GM12878 (cell line): ENCODE results near the gene LRIT2. TPM values are rescaled to one million over a fixed set of nuclear protein-coding genes. Genes with fewer than 3 reads are reported as not detected.
"Not testable (repeated sequence)": the region's sequence is repeated elsewhere in the genome, so short reads cannot be mapped to it uniquely, and the experiment has no call there.

Experiments used
- ATAC-seq: fragments of 200-7000 bp; cut with Tn5 transposase; 3 replicates; pipeline ENCODE4 v1.9.1; 2020; ENCODE audit warnings: mild to moderate bottlenecking, moderate library complexity
- BruUV-seq: library from RNA; stranded (reverse); fragments of 400-500 nt; replicated peaks from 2 replicates; lab custom pipeline; 2021; lab: Mats Ljungman, UMichigan
- CTCF ChIA-PET: fragments of 300-600 bp; sonication (Branson Sonifier 250); formaldehyde crosslinking; extraction: SDS; loops from one replicate; lab custom pipeline; 2021; ENCODE audit warnings: inconsistent platforms; lab: Yijun Ruan, JAX
- POLR2A ChIA-PET: fragments of 350-600 bp; formaldehyde crosslinking; extraction: SDS; loops from one replicate; lab custom pipeline; 2021; ENCODE audit warnings: inconsistent platforms; lab: Charles Lee
- RAD21 ChIA-PET: fragments of 300-600 bp; sonication (Branson Sonifier 250); formaldehyde crosslinking; loops from one replicate; lab custom pipeline; 2023; ENCODE audit warnings: antibody characterized with exemption; ENCODE audit not compliant: unreplicated experiment; lab: Charles Lee
- SMC1A ChIA-PET: fragments of 300-600 bp; sonication (Branson Sonifier 250); formaldehyde crosslinking; loops from one replicate; lab custom pipeline; 2023; ENCODE audit not compliant: unreplicated experiment, uncharacterized antibody; lab: Charles Lee
- DNase-seq: peaks from one replicate; pipeline ENCODE4 v3.0.0-alpha.2; 2011; ENCODE audit warnings: low read depth, low spot score
- FAIRE-seq: peaks from 3 replicates; lab custom pipeline; 2011; peaks lifted over from hg19 to GRCh38; lab: Jason Lieb, UNC
- H2AFZ ChIP-seq: 2 replicates; pipeline ENCODE4 v1.6.0; 2011; ENCODE audit warnings: low read depth, low read length, control low read depth; ENCODE audit not compliant: control insufficient read depth
- H3K27ac ChIP-seq: 2 replicates; pipeline ENCODE4 v1.5.1; 2011; ENCODE audit warnings: control low read depth; ENCODE audit not compliant: control insufficient read depth, insufficient read depth
- H3K27me3 ChIP-seq, 2 experiments: replicated peaks in 1 of 2; 2 replicates each; pipeline versions ENCODE4 v1.6.0 to v1.6.1; 2011; ENCODE audit warnings: low read length in 1 of 2; ENCODE audit not compliant: control insufficient read depth in 2 of 2, insufficient read depth in 2 of 2
- H3K36me3 ChIP-seq, 2 experiments: 2 replicates each; pipeline ENCODE4 v1.5.1; 2011; ENCODE audit warnings: low read length in 1 of 2; ENCODE audit not compliant: control insufficient read depth in 2 of 2, insufficient read depth in 2 of 2
- H3K4me1 ChIP-seq: 2 replicates; pipeline ENCODE4 v1.6.1; 2011; ENCODE audit warnings: mild to moderate bottlenecking, low read length, moderate library complexity, mixed read lengths; ENCODE audit not compliant: control insufficient read depth, insufficient read depth
- H3K4me2 ChIP-seq: 2 replicates; pipeline ENCODE4 v1.6.0; 2011; ENCODE audit warnings: control low read depth; ENCODE audit not compliant: control insufficient read depth, insufficient read depth
- H3K4me3 ChIP-seq: fragments of 200-600 bp; sonication (generic); 2 replicates; pipeline ENCODE4 v1.5.1; 2016
- H3K79me2 ChIP-seq: 2 replicates; pipeline ENCODE4 v1.6.0; 2011; ENCODE audit warnings: low read length; ENCODE audit not compliant: control insufficient read depth, insufficient read depth
- H3K9ac ChIP-seq: 2 replicates; pipeline ENCODE4 v1.8.0; 2011; ENCODE audit warnings: low read length, control low read depth, mixed read lengths; ENCODE audit not compliant: control insufficient read depth, insufficient read depth
- H3K9me3 ChIP-seq: replicated peaks from 3 replicates; pipeline ENCODE4 v1.5.1; 2011; ENCODE audit warnings: mild to moderate bottlenecking, low read length; ENCODE audit not compliant: control insufficient read depth, insufficient read depth
- H4K20me1 ChIP-seq: 2 replicates; pipeline ENCODE4 v1.6.0; 2011; ENCODE audit not compliant: control insufficient read depth, insufficient read depth
- BHLHE40 ChIP-seq, 2 experiments: fragments of 450-650 bp in 1 of 2; IDR thresholded peaks; 2 replicates each; pipeline ENCODE4 v1.6.1; 2011 to 2017; ENCODE audit warnings: low read depth in 2 of 2, borderline replicate concordance in 1 of 2, improper control_type of control experiment in 1 of 2, low read length in 1 of 2, mild to moderate bottlenecking in 1 of 2
- CREM ChIP-seq: IDR thresholded peaks from 2 replicates; pipeline ENCODE4 v1.6.1; 2014; ENCODE audit warnings: antibody characterized with exemption, low read depth
- EED ChIP-seq: sonication (generic); IDR thresholded peaks from 2 replicates; pipeline ENCODE4 v1.6.1; 2016; ENCODE audit warnings: antibody characterized with exemption, low read depth
- EP300 ChIP-seq, 2 experiments: fragments of 150-350 bp in 1 of 2; IDR thresholded peaks; 2 replicates each; pipeline ENCODE4 v1.6.1; 2011 to 2012; ENCODE audit warnings: low read depth in 2 of 2, low read length in 2 of 2, borderline replicate concordance in 1 of 2, improper control_type of control experiment in 1 of 2, inconsistent platforms in 1 of 2; ENCODE audit not compliant: control insufficient read depth in 1 of 2
- IKZF2 ChIP-seq, 2 experiments: fragments of 450-650 bp; IDR thresholded peaks; 2 replicates each; pipeline ENCODE4 v1.6.1; 2017; ENCODE audit warnings: mild to moderate bottlenecking in 2 of 2, moderate library complexity in 2 of 2
- MEF2A ChIP-seq: IDR thresholded peaks from 2 replicates; pipeline ENCODE4 v1.6.1; 2011; ENCODE audit warnings: low read depth, mild to moderate bottlenecking, low read length, moderate library complexity; ENCODE audit not compliant: insufficient read depth
- MTA2 ChIP-seq: fragments of 450-650 bp; IDR thresholded peaks from 2 replicates; pipeline ENCODE4 v1.6.1; 2016; ENCODE audit warnings: low read depth, mild to moderate bottlenecking, moderate library complexity
- NBN ChIP-seq: fragments of 450-650 bp; IDR thresholded peaks from 2 replicates; pipeline ENCODE4 v1.6.1; 2016
- NFIC ChIP-seq: IDR thresholded peaks from 2 replicates; pipeline ENCODE4 v1.6.1; 2012; ENCODE audit warnings: low read depth, mild to moderate bottlenecking, inconsistent platforms, low read length, moderate library complexity
- PKNOX1 ChIP-seq: fragments of 450-650 bp; IDR thresholded peaks from 2 replicates; pipeline ENCODE4 v1.6.1; 2016; ENCODE audit warnings: mild to moderate bottlenecking
- PML ChIP-seq: IDR thresholded peaks from 2 replicates; pipeline ENCODE4 v1.6.1; 2012; ENCODE audit warnings: low read length, inconsistent platforms
- POU2F2 ChIP-seq: IDR thresholded peaks from 3 replicates; pipeline ENCODE4 v1.6.1; 2011; ENCODE audit warnings: low read depth, mild to moderate bottlenecking, low read length, borderline replicate concordance
- SKIL ChIP-seq: fragments of 450-650 bp; IDR thresholded peaks from 2 replicates; pipeline ENCODE4 v1.6.1; 2017; ENCODE audit warnings: mild to moderate bottlenecking, low read depth, inconsistent platforms; ENCODE audit not compliant: poor library complexity, severe bottlenecking
- TAF1 ChIP-seq: IDR thresholded peaks from 2 replicates; pipeline ENCODE4 v1.6.1; 2011; ENCODE audit warnings: mild to moderate bottlenecking, low read depth, low read length, borderline replicate concordance
- TCF7 ChIP-seq: IDR thresholded peaks from 2 replicates; pipeline ENCODE4 v1.6.1; 2014; ENCODE audit warnings: antibody characterized with exemption, borderline replicate concordance
- YY1 ChIP-seq: IDR thresholded peaks from 2 replicates; pipeline ENCODE4 v1.6.1; 2011; ENCODE audit warnings: low read depth, mild to moderate bottlenecking, low read length
- ZBED1 ChIP-seq: IDR thresholded peaks from 2 replicates; pipeline ENCODE4 v1.6.1; 2016; ENCODE audit warnings: borderline replicate concordance
- WGBS: methylation state at CpG from one replicate; pipeline ENCODE4 v1.1.6; 2016; ENCODE audit warnings: low lambda C conversion rate; ENCODE audit not compliant: insufficient replicate concordance, insufficient coverage; ENCODE audit errors: missing lambda C conversion rate; 5-methylcytosine and 5-hydroxymethylcytosine counted together
- in situ Hi-C: fragments of 300-500 bp; cut with MboI; formaldehyde crosslinking; loops from 9 replicates; pipeline ENCODE4 v1.14.3; 2018; ENCODE audit warnings: mixed read lengths
- intact Hi-C: fragments of 100-400 bp; cut with micrococcal nuclease; formaldehyde crosslinking; loops from one replicate; pipeline ENCODE4 v1.14.2; 2022; ENCODE audit not compliant: unreplicated experiment
- polyA plus RNA-seq, 11 experiments: library from polyadenylated mRNA; depleted of rRNA in 4 of 11; unstranded in 6 of 11; stranded (reverse) in 5 of 11; fragments of >200 nt; fragmentation: Nextera tagmentation in 4 of 11; fragmentation: Illumina TruSeq in 1 of 11; extraction: Ambion mirVana in 4 of 11; extraction: Trizol in 1 of 11; gene quantifications; 1 replicate in 1 of 11; 2 replicates in 10 of 11; pipeline versions ENCODE4 v1.2.1 to v1.2.3, GENCODE V29; 2011 to 2016; ENCODE audit warnings: inconsistent platforms in 2 of 11, missing spikeins in 2 of 11, low read depth in 1 of 11
- total RNA-seq, 4 experiments: library from RNA; depleted of rRNA in 3 of 4; stranded (reverse); fragments of >200 nt in 3 of 4; fragmentation: Illumina TruSeq in 1 of 4; extraction: Trizol in 1 of 4; gene quantifications; 2 replicates each; pipeline versions ENCODE4 v1.2.1 to v1.2.3, GENCODE V29; 2013 to 2021
- TF ChIP-seq, protein P1 (sequence below): IDR thresholded peaks from 2 replicates; pipeline ENCODE4 v1.6.1; 2011; ENCODE audit warnings: mild to moderate bottlenecking, low read depth, low read length, moderate library complexity; ENCODE audit not compliant: insufficient replicate concordance

Gene LRIT2
- total and polyA plus RNA-seq, 10 of the 15 experiments (the other 5 are each of a cell fraction or from before 2014, with no cell fraction given) = not detected

- WGBS = 1% methylated on average over 20 of the region's 21 CpGs
- H3K36me3 ChIP-seq, H3K9me3 ChIP-seq, H3K27me3 ChIP-seq, FAIRE-seq, H4K20me1 ChIP-seq, in situ Hi-C loops, BruUV-seq: not testable (repeated sequence)
- intact Hi-C loops = loop anchor here (5.0 to 10.0 kb wide), 2 partner anchors 160 to 1247 kb away; no protein-coding TSS in a partner anchor
- DNase-seq (peak; percentile 76), ATAC-seq (peak; percentile 47)
- peak overlapping the region; percentile 70 for H3K4me3 ChIP-seq
- H3K27ac ChIP-seq = peak overlapping the region; percentile 98
- H3K9ac ChIP-seq = peak overlapping the region; percentile 93
- H3K4me2 ChIP-seq = peak overlapping the region; percentile 86
- CTCF ChIA-PET = interaction anchor here (1.5 to 6.4 kb wide), 3 partner anchors 23 to 33 kb away, joined by 3 to 35 read pairs (median 3); partner anchors contain the start of gene GHITM
- H2AFZ ChIP-seq = peak overlapping the region; percentile 59
- peaks cover 44% of the 10 kb centered on the region for H3K79me2 ChIP-seq
- RAD21 ChIA-PET = interaction anchor here (0.6 kb wide), 1 partner anchor 24 kb away, joined by 3 read pairs; no protein-coding TSS in a partner anchor
- POLR2A ChIA-PET = interaction anchor here (0.7 kb wide), 1 partner anchor 33 kb away, joined by 3 read pairs; the partner anchor contains the start of gene GHITM
- SMC1A ChIA-PET = interaction anchor here (3.6 kb wide), 1 partner anchor 24 kb away, joined by 15 read pairs; no protein-coding TSS in a partner anchor
- H3K4me1 ChIP-seq = peaks cover 25% of the 10 kb centered on the region
- TF ChIP-seq TAF1 = 0 out of 2 replicates have a peak, but pooled peaks have one; percentile 24
- peak; percentile 69 for TF ChIP-seq ZBED1
- TF ChIP-seq SKIL = peak; percentile 86
- TF ChIP-seq IKZF2 (IDR thresholded peaks at IDR 0.05) = peak; percentile 58 to 62; a peak in 3 of 4 replicates
- TF ChIP-seq, protein P1, sequence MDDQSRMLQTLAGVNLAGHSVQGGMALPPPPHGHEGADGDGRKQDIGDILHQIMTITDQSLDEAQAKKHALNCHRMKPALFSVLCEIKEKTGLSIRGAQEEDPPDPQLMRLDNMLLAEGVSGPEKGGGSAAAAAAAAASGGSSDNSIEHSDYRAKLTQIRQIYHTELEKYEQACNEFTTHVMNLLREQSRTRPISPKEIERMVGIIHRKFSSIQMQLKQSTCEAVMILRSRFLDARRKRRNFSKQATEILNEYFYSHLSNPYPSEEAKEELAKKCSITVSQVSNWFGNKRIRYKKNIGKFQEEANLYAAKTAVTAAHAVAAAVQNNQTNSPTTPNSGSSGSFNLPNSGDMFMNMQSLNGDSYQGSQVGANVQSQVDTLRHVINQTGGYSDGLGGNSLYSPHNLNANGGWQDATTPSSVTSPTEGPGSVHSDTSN = peak; percentile 75
- TF ChIP-seq NBN = peak; percentile 86
- TF ChIP-seq NFIC = peak; percentile 87
- TF ChIP-seq CREM = peak; percentile 50; the same call in 1 of the 2 replicates
- peak; percentile 39; the same call in 1 of the 2 replicates for TF ChIP-seq YY1
- peak; percentile 56; the same call in 1 of the 2 replicates for TF ChIP-seq MTA2
- TF ChIP-seq EED = peak; percentile 56; the same call in 1 of the 2 replicates
- peak; percentile 34; the same call in 1 of the 3 replicates for TF ChIP-seq POU2F2
- peak; percentile 69; the same call in 1 of the 2 replicates for TF ChIP-seq PML
- TF ChIP-seq TCF7 = peak; percentile 60
- TF ChIP-seq MEF2A = peak; percentile 44; the same call in 1 of the 2 replicates
- TF ChIP-seq PKNOX1 = peak; percentile 92
- TF ChIP-seq EP300 (IDR thresholded peaks at IDR 0.05; ENCODE audit: borderline replicate concordance in 1 of 2, control insufficient read depth in 1 of 2, low read depth in 2 of 2, low read length in 2 of 2) = peak in 1 of 2 experiments; percentile 12; a peak in 2 of 4 replicates
- TF ChIP-seq BHLHE40 (IDR thresholded peaks at IDR 0.05; ENCODE audit: borderline replicate concordance in 1 of 2, low read depth in 2 of 2, low read length in 1 of 2) = peak in 1 of 2 experiments; percentile 38; a peak in 1 of 4 replicates
Observed at GRCh38 chr10:84171700-84172466, 53.5 kb downstream of the LRIT2 start.
